ENCODE data around the gene SLC25A5.
"Not testable (repeated sequence)": the region's sequence is repeated elsewhere in the genome, so short reads cannot be mapped to it uniquely, and the experiment has no call there.

The SLC25A5 gene

GRCh38 chrX:119501511-119502148, 33.4 kb downstream of the SLC25A5 start:
- no peaks in the 10 kb centered on the region for H3K27me3 ChIP-seq (ENCODE audit: insufficient read depth, poor library complexity, severe bottlenecking)
- no peak overlapping the region; the same call in 1 of the 2 replicates for H3K27ac ChIP-seq (replicated peaks)
- DNase-seq (ENCODE audit: low read depth in 1 of 2, low spot score in 1 of 2), result no peak
- no peak overlapping the region for H3K4me3 ChIP-seq (replicated peaks; ENCODE audit: insufficient read depth, low read length)
- no peak for TF ChIP-seq POLR2AphosphoS5 (IDR thresholded peaks at IDR 0.05; ENCODE audit: low read depth)
- no peak for TF ChIP-seq REST (IDR thresholded peaks at IDR 0.05; ENCODE audit: insufficient replicate concordance, low read depth)
- no peak for TF ChIP-seq GABPA (IDR thresholded peaks at IDR 0.05; ENCODE audit: low read depth)
- no peak for TF ChIP-seq CTCF (IDR thresholded peaks at IDR 0.05; ENCODE audit: insufficient read depth, low read length)
- no peak for TF ChIP-seq SPI1 (IDR thresholded peaks at IDR 0.05; ENCODE audit: borderline replicate concordance, low read depth)

- TF ChIP-seq GABPA (IDR thresholded peaks at IDR 0.05; ENCODE audit: low read depth) (no peak), CTCF (IDR thresholded peaks at IDR 0.05; ENCODE audit: insufficient read depth, low read length) (no peak), POLR2AphosphoS5 (IDR thresholded peaks at IDR 0.05; ENCODE audit: low read depth) (no peak), SPI1 (IDR thresholded peaks at IDR 0.05; ENCODE audit: borderline replicate concordance, low read depth) (no peak), REST (IDR thresholded peaks at IDR 0.05; ENCODE audit: insufficient replicate concordance, low read depth) (no peak)
- no peaks in the 10 kb centered on the region for H3K27me3 ChIP-seq (ENCODE audit: insufficient read depth, poor library complexity, severe bottlenecking)
- H3K27ac ChIP-seq (replicated peaks), result no peak overlapping the region
- no peak overlapping the region for H3K4me3 ChIP-seq (replicated peaks; ENCODE audit: insufficient read depth, low read length)
- DNase-seq (ENCODE audit: low read depth in 1 of 2, low spot score in 1 of 2), result no peak
Observed at GRCh38 chrX:119502727-119503483, 34.7 kb downstream of the SLC25A5 start.

- DNase-seq (ENCODE audit: low read depth in 1 of 2, low spot score in 1 of 2), result no peak
- no peak overlapping the region for H3K4me3 ChIP-seq (replicated peaks; ENCODE audit: insufficient read depth, low read length)
- H3K27me3 ChIP-seq (ENCODE audit: insufficient read depth, poor library complexity, severe bottlenecking), result no peaks in the 10 kb centered on the region
- TF ChIP-seq GABPA (IDR thresholded peaks at IDR 0.05; ENCODE audit: low read depth) (no peak), SPI1 (IDR thresholded peaks at IDR 0.05; ENCODE audit: borderline replicate concordance, low read depth) (no peak), REST (IDR thresholded peaks at IDR 0.05; ENCODE audit: insufficient replicate concordance, low read depth) (no peak), POLR2AphosphoS5 (IDR thresholded peaks at IDR 0.05; ENCODE audit: low read depth) (no peak), CTCF (IDR thresholded peaks at IDR 0.05; ENCODE audit: insufficient read depth, low read length) (no peak)
- no peak overlapping the region for H3K27ac ChIP-seq (replicated peaks)
Observed at GRCh38 chrX:119503484-119503861, 35.2 kb downstream of the SLC25A5 start.

GRCh38 chrX:119505145-119505544, 36.9 kb downstream of the SLC25A5 start:
- H3K4me3 ChIP-seq (replicated peaks; ENCODE audit: insufficient read depth, low read length); H3K27ac ChIP-seq (replicated peaks); DNase-seq (ENCODE audit: low read depth in 1 of 2, low spot score in 1 of 2): not testable (repeated sequence)

More at GRCh38 chrX:119505145-119505544, 36.9 kb downstream of the SLC25A5 start:
- not testable (repeated sequence) for H3K27me3 ChIP-seq (ENCODE audit: insufficient read depth, poor library complexity, severe bottlenecking)

Measured in HL-60 (cell line).